HG03039 (cell line): Measurements from ENCODE around the gene MDH1B.

Experiments used
- ATAC-seq: cut with Tn5 transposase; IDR thresholded peaks from one replicate; pipeline ENCODE4 v1.9.1; 2021; ENCODE audit warnings: mild to moderate bottlenecking, moderate library complexity; ENCODE audit not compliant: unreplicated experiment

Gene MDH1B

DNA sequence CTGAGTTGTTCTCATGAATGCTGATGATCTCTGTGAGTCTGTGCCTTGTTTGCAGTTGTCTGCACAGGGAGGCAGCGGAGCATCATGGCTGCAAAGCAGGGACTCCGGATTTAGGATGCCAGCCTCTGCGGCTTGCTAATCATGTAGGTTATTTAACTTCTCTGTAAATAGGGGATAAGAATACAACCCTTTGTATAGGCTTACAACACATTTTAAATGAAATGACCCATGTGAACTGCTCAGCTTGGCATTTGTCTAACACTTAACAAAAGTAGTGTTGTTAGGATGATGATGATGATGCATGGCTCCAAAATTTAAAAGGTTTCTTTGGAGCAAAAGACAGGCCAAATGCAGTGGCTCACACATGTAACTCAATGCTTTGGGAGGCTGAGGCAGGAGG, 66.3 kb downstream of the MDH1B start:
- no peak for ATAC-seq

DNA sequence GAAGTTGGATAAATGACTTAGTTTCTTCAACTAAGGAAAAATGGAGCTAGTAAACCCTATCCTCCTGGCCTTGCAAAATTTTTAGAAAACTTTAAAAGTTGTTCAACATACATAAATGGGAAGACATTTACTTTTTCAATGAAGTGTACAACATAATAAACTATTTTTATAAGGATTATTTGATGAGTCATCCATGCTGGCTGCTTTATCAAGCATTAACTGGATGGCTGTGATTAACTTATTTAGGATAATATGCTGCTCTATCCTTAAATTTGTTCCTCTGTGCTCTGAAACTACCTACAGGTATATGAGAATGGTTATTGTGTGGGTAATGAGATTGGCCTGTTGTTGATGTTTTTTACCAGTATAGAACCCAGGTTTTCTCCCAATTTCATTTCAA, 68.2 kb downstream of the MDH1B start:
- no peak for ATAC-seq

DNA sequence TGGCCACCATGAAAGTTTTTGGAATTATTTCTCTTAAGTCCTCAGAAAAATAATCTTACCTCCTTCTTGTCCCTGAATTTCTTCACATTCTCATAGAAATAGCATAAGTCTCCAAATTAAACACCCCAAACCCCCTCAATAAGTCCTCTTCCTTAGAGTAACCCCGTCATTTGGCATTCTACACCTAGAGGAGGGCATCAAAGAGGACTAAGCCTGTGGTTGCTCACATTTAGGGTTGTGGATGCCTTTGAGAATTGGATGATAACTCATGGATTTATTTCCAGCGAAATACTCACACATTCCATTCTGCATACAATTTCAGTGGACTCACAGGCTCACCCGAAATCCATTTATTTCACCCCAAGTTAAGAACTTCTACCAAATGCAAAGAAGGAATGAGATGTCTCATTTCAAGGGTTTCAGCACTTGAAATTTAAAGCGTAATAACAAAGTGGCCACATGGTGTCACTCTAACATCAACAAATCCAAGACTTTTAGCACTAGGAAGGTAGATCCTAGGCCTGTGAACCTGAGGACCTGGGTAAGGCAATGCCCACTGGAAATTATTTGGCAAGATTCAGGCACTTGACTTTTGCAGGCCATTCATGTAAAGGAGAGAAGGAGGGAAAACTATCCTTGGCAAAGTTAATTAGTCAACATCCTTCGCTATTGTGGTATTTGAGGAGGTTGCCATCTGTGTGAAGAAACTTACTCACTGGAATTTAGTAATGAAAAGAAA, 71.6 kb downstream of the MDH1B start:
- ATAC-seq = no peak

DNA sequence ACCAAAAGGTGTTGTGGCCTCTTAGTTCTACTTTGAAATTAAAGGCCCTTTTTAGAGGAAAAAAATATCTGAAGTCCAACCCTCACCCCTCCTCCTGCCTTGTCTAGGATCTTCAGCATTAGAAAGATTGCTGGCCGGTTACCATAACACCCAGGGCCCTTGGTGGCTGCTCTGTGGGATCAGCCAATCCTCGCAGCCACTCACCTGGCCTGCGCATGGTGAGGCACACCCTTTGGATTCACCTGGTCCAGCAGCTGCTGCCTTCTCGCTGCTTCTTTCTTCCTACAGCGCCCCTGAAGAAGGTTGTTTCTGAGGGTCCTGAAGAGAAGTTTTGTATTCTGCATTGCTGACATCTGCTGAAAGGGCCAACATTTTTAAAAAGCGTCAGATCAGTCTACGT, 72.2 kb downstream of the MDH1B start:
- ATAC-seq = no peak

DNA sequence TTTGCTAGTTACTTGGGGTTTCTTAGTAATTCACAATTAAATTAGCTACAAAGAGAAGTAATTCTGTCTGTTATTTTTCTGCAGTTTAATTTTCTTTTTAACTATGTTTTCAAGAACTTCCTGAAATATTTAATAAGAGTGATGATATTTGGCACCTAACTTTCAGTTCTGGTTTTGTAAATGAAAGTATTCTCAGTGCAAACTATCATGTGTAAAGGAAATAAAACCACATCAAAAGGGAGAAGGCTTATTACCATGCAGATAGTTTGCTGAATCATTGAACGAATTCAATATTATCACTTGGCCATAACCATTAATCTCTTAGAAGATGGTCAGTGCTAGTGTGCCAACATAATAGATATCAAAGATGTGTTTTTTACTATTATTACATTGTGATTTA, 76.1 kb downstream of the MDH1B start:
- no peak for ATAC-seq

DNA sequence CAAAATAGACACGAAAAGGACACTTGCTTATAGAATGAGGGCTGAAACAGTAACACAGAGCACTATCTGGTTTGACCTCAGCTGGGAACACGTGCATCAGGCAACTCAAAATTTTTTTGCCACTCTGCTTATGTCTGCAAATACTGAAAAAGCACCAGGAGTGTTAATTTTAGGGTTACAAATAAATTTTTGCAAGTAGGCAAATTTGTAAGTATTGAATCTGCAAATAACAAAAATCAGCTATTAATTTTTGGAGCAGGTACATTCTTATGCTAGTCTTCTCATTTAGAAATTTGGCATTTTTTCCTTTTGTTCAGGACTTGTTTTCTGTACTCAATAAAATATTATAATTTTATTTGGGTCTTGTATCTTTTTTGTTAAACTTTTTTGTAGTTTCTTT, 76.7 kb downstream of the MDH1B start:
- ATAC-seq = no peak
